Endothelial cell of umbilical vein (primary cell): ENCODE results near the gene FAM81A. TPM values are rescaled to one million over a fixed set of nuclear protein-coding genes. Genes with fewer than 3 reads are reported as not detected.

Experiments
- BruUV-seq: library from RNA; stranded (reverse); fragments of 400-500 nt; replicated peaks from 2 replicates; lab custom pipeline; 2021; lab: Mats Ljungman, UMichigan
- CTCF ChIA-PET: fragments of 300-600, 350-600 bp; sonication (Branson Sonifier 250); formaldehyde crosslinking; loops from one replicate; lab custom pipeline; 2021; ENCODE audit warnings: antibody characterized with exemption, inconsistent platforms; lab: Charles Lee
- POLR2A ChIA-PET: fragments of 300-600, 350-600 bp; sonication (Branson Sonifier 250); formaldehyde crosslinking; loops from one replicate; lab custom pipeline; 2021; ENCODE audit warnings: antibody characterized with exemption, inconsistent platforms; lab: Charles Lee
- DNase-seq: peaks from one replicate; pipeline ENCODE4 v3.0.0-alpha.2; 2011; ENCODE audit warnings: low read depth, low spot score
- FAIRE-seq: peaks from 2 replicates; lab custom pipeline; 2011; peaks lifted over from hg19 to GRCh38; lab: Jason Lieb, UNC
- H2AFZ ChIP-seq: 2 replicates; pipeline ENCODE4 v1.6.0; 2012; ENCODE audit warnings: low read depth, low read length, control low read depth, inconsistent platforms
- H3K27ac ChIP-seq: 2 replicates; pipeline ENCODE4 v1.5.1; 2011; ENCODE audit warnings: low read depth, mild to moderate bottlenecking, control low read depth, low read length, moderate library complexity; ENCODE audit not compliant: insufficient read depth
- H3K27me3 ChIP-seq, 2 experiments: 2 replicates each; pipeline versions ENCODE4 v1.6.0 to v1.6.1; 2011; ENCODE audit warnings: low read length in 2 of 2, mixed read lengths in 1 of 2; ENCODE audit not compliant: control insufficient read depth in 2 of 2, insufficient read depth in 2 of 2
- H3K36me3 ChIP-seq, 2 experiments: 2 replicates in 1 of 2; 3 replicates in 1 of 2; pipeline ENCODE4 v1.5.1; 2011; ENCODE audit warnings: low read length in 2 of 2, mild to moderate bottlenecking in 1 of 2, moderate library complexity in 1 of 2; ENCODE audit not compliant: control insufficient read depth in 2 of 2, insufficient read depth in 2 of 2; ENCODE audit errors: extremely low read depth in 1 of 2
- H3K4me1 ChIP-seq: 3 replicates; pipeline ENCODE4 v1.5.1; 2011; ENCODE audit warnings: mild to moderate bottlenecking, low read length; ENCODE audit not compliant: control insufficient read depth, insufficient read depth; ENCODE audit errors: extremely low read depth
- H3K4me2 ChIP-seq: 2 replicates; pipeline ENCODE4 v1.6.1; 2011; ENCODE audit warnings: low read length, control low read depth, mixed read lengths; ENCODE audit not compliant: insufficient read depth
- H3K4me3 ChIP-seq, 3 experiments: fragments of 200-600 bp in 1 of 3; sonication (generic), shearing (Covaris generic) in 1 of 3; replicated peaks in 1 of 3; 2 replicates each; pipeline ENCODE4 v1.5.1; 2011 to 2016; ENCODE audit warnings: control low read depth in 3 of 3, low read length in 3 of 3, mild to moderate bottlenecking in 2 of 3, inconsistent platforms in 1 of 3, low read depth in 1 of 3, moderate library complexity in 1 of 3; ENCODE audit not compliant: insufficient read depth in 1 of 3
- H3K79me2 ChIP-seq: 2 replicates; pipeline ENCODE4 v1.6.0; 2012; ENCODE audit warnings: low read length, inconsistent platforms; ENCODE audit not compliant: control insufficient read depth, insufficient read depth
- H3K9ac ChIP-seq: replicated peaks from 2 replicates; pipeline ENCODE3; 2011; ENCODE audit warnings: low read length, control low read depth; ENCODE audit not compliant: insufficient read depth; ENCODE audit errors: extremely low read depth
- H3K9me1 ChIP-seq: replicated peaks from 3 replicates; pipeline ENCODE4 v1.6.0; 2011; ENCODE audit warnings: mild to moderate bottlenecking, low read length; ENCODE audit not compliant: control insufficient read depth, insufficient read depth; ENCODE audit errors: extremely low read depth
- H3K9me3 ChIP-seq: replicated peaks from 2 replicates; pipeline ENCODE4 v1.5.1; 2012; ENCODE audit warnings: low read length, inconsistent platforms; ENCODE audit not compliant: control insufficient read depth, insufficient read depth
- H4K20me1 ChIP-seq: replicated peaks from 2 replicates; pipeline ENCODE3; 2011; ENCODE audit warnings: mild to moderate bottlenecking, low read length; ENCODE audit not compliant: control insufficient read depth, insufficient read depth; ENCODE audit errors: extremely low read depth
- CTCF ChIP-seq, 2 donors: IDR thresholded peaks; 1 replicate in 1 of 2; 2 replicates in 1 of 2; pipeline ENCODE4 v1.5.1; 2011; ENCODE audit warnings: low read length in 2 of 2, mild to moderate bottlenecking in 2 of 2, moderate library complexity in 2 of 2, control low read depth in 1 of 2, inconsistent platforms in 1 of 2, low read depth in 1 of 2; ENCODE audit not compliant: insufficient read depth in 1 of 2; ENCODE audit errors: extremely low read depth in 1 of 2
- EZH2 ChIP-seq: IDR thresholded peaks from 2 replicates; pipeline ENCODE4 v1.6.1; 2012; ENCODE audit warnings: borderline replicate concordance, low read depth, mild to moderate bottlenecking, moderate library complexity, low read length, inconsistent platforms; ENCODE audit not compliant: severe bottlenecking
- FOS ChIP-seq: IDR thresholded peaks from 2 replicates; pipeline ENCODE4 v1.6.1; 2011; ENCODE audit warnings: mild to moderate bottlenecking, low read length, moderate library complexity, borderline replicate concordance; ENCODE audit not compliant: insufficient read depth
- GATA2 ChIP-seq: IDR thresholded peaks from 2 replicates; pipeline ENCODE4 v1.7.0; 2011; ENCODE audit warnings: low read depth, mild to moderate bottlenecking, moderate library complexity, mixed read lengths, low read length; ENCODE audit not compliant: insufficient read length, insufficient read depth
- JUN ChIP-seq: IDR thresholded peaks from 2 replicates; pipeline ENCODE4 v1.6.1; 2011; ENCODE audit warnings: borderline replicate concordance, low read depth; ENCODE audit not compliant: insufficient read length, insufficient read depth
- MAX ChIP-seq: IDR thresholded peaks from 2 replicates; pipeline ENCODE4 v1.6.1; 2011; ENCODE audit not compliant: insufficient read depth, insufficient read length
- MYC ChIP-seq: IDR thresholded peaks from one replicate; pipeline ENCODE4 v1.6.1; 2011; ENCODE audit warnings: mild to moderate bottlenecking, low read depth, low read length
- POLR2A ChIP-seq: IDR thresholded peaks from 2 replicates; pipeline ENCODE4 v1.6.1; 2012; ENCODE audit warnings: low read depth, mild to moderate bottlenecking, control low read depth, low read length
- POLR2AphosphoS5 ChIP-seq: IDR thresholded peaks from 2 replicates; pipeline ENCODE4 v1.6.1; 2012; ENCODE audit warnings: low read depth, mild to moderate bottlenecking, control low read depth, low read length, moderate library complexity; ENCODE audit not compliant: insufficient read depth
- dilution Hi-C: fragments of 300-500 bp; cut with MboI; formaldehyde crosslinking; loops from one replicate; pipeline ENCODE4 v1.15.0; 2019; ENCODE audit warnings: low sequenced_read_pairs; ENCODE audit not compliant: extremely low pct_ligation_motif_present
- intact Hi-C: fragments of 100-400 bp; cut with micrococcal nuclease; formaldehyde crosslinking; loops from one replicate; pipeline ENCODE4 v1.10.0; 2022
- polyA plus RNA-seq, 4 experiments: library from polyadenylated mRNA; depleted of rRNA in 3 of 4; stranded (reverse) in 3 of 4; unstranded in 1 of 4; fragments of >200 nt; gene quantifications; 2 replicates each; pipeline versions ENCODE4 v1.2.1 to v1.2.3, GENCODE V29; 2011 to 2012; ENCODE audit warnings: missing spikeins in 1 of 4
- total RNA-seq: library from RNA; stranded (reverse); gene quantifications from 2 replicates; pipeline ENCODE4 v1.2.3, GENCODE V29; 2021

The FAM81A gene
- total and polyA plus RNA-seq, 2 donors (not counting 3 experiments of a cell fraction or from before 2014, with no cell fraction given), result 0.28 to 1.2 TPM

- Histone ChIP-seq H4K20me1 (no peaks in the 10 kb centered on the region), H3K27ac (no peak overlapping the region), H3K4me1 (no peaks in the 10 kb centered on the region), H3K79me2 (no peaks in the 10 kb centered on the region), H3K27me3 (peaks cover 5 to 11% of the 10 kb centered on the region in 2 experiments), H3K9me1 (no peaks in the 10 kb centered on the region), H3K9ac (no peak overlapping the region), H3K36me3 (no peaks in the 10 kb centered on the region), H3K4me2 (no peak overlapping the region), H3K9me3 (no peaks in the 10 kb centered on the region), H3K4me3 (no peak overlapping the region), H2AFZ (no peak overlapping the region)
- dilution Hi-C loops, result no loop called here
- intact Hi-C loops, result no loop called here
- no TSS peak for BruUV-seq
- DNase-seq (no peak), FAIRE-seq (no peak)
- TF ChIP-seq MAX, result no peak
- TF ChIP-seq JUN, result no peak
- no peak for TF ChIP-seq MYC
- no peak for TF ChIP-seq FOS
- TF ChIP-seq POLR2AphosphoS5, result no peak
- TF ChIP-seq CTCF (IDR thresholded peaks at IDR 0.05; ENCODE audit: extremely low read depth in 1 of 2, insufficient read depth in 1 of 2, low read depth in 1 of 2, low read length in 2 of 2), result no peak
- TF ChIP-seq POLR2A, result no peak
- TF ChIP-seq GATA2, result no peak
- TF ChIP-seq EZH2, result no peak
- POLR2A ChIA-PET, result no interaction called here
- CTCF ChIA-PET, result no interaction called here
Measured at GRCh38 chr15:59401824-59402569, 36.0 kb upstream of the FAM81A start.
